Neural progenitor cell (in vitro differentiated cells): ENCODE data around the gene DNAJC1. TPM values are rescaled to one million over a fixed set of nuclear protein-coding genes. Genes with fewer than 3 reads are reported as not detected.
"Not testable (repeated sequence)": the region's sequence is repeated elsewhere in the genome, so short reads cannot be mapped to it uniquely, and the experiment has no call there.

Source experiments
- DNase-seq: peaks from one replicate; pipeline ENCODE4 v3.0.0-alpha.2; 2016; ENCODE audit warnings: low spot score
- H2AFZ ChIP-seq: fragments of 200-600 bp; sonication (generic); replicated peaks from 2 replicates; pipeline ENCODE4 v1.6.1; 2016; ENCODE audit warnings: antibody characterized with exemption
- H3F3A ChIP-seq: fragments of 200-600 bp; sonication (generic); 2 replicates; pipeline ENCODE4 v1.6.1; 2016; ENCODE audit warnings: antibody characterized with exemption, low read depth
- H3K27ac ChIP-seq: fragments of 200-600 bp; sonication (generic); 2 replicates; pipeline ENCODE4 v1.5.1; 2016; ENCODE audit warnings: mild to moderate bottlenecking
- H3K27me3 ChIP-seq: fragments of 200-600 bp; sonication (generic); 2 replicates; pipeline ENCODE4 v1.6.1; 2016; ENCODE audit warnings: mild to moderate bottlenecking, moderate library complexity
- H3K36me3 ChIP-seq: fragments of 200-600 bp; sonication (generic); 2 replicates; pipeline ENCODE4 v1.5.1; 2016
- H3K4me1 ChIP-seq: fragments of 200-600 bp; sonication (generic); 2 replicates; pipeline ENCODE4 v1.6.1; 2016; ENCODE audit warnings: mixed run types
- H3K4me2 ChIP-seq: fragments of 200-600 bp; sonication (generic); 2 replicates; pipeline ENCODE4 v1.6.1; 2016
- H3K4me3 ChIP-seq: fragments of 200-600 bp; sonication (generic); 2 replicates; pipeline ENCODE4 v1.5.1; 2016
- H3K79me2 ChIP-seq: fragments of 200-600 bp; sonication (generic); 2 replicates; pipeline ENCODE4 v1.6.1; 2016; ENCODE audit warnings: low read depth
- H3K9ac ChIP-seq: fragments of 200-600 bp; sonication (generic); 2 replicates; pipeline ENCODE4 v1.6.1; 2016
- H3K9me3 ChIP-seq: fragments of 200-600 bp; sonication (generic); 2 replicates; pipeline ENCODE4 v1.5.1; 2016; ENCODE audit warnings: low read depth
- H4K20me1 ChIP-seq: fragments of 200-600 bp; sonication (generic); 2 replicates; pipeline ENCODE4 v1.6.1; 2016; ENCODE audit warnings: low read depth
- H3K27ac Mint-ChIP-seq: 3 replicates; pipeline ENCODE4 v1.8.0; 2021; ENCODE audit warnings: mixed read lengths
- H3K27me3 Mint-ChIP-seq: 2 replicates; pipeline ENCODE4 v1.8.0; 2022; ENCODE audit warnings: low read depth, mild to moderate bottlenecking, inconsistent platforms, moderate library complexity, mixed read lengths; ENCODE audit not compliant: insufficient read depth
- H3K36me3 Mint-ChIP-seq: 3 replicates; pipeline ENCODE4 v1.8.0; 2021; ENCODE audit warnings: mixed read lengths
- H3K4me1 Mint-ChIP-seq: 3 replicates; pipeline ENCODE4 v1.8.0; 2021; ENCODE audit warnings: mixed read lengths
- H3K4me3 Mint-ChIP-seq: 3 replicates; pipeline ENCODE4 v1.8.0; 2021; ENCODE audit warnings: mild to moderate bottlenecking, moderate library complexity, mixed read lengths
- H3K9me3 Mint-ChIP-seq: 3 replicates; pipeline ENCODE4 v1.8.0; 2020; ENCODE audit warnings: mixed read lengths
- EZH2 ChIP-seq: fragments of 200-600 bp; sonication (generic); IDR thresholded peaks from 2 replicates; pipeline ENCODE4 v1.6.1; 2017; ENCODE audit warnings: antibody characterized with exemption, mild to moderate bottlenecking, moderate library complexity
- EZH2phosphoT487 ChIP-seq: fragments of 200-600 bp; sonication (generic); IDR thresholded peaks from 2 replicates; pipeline ENCODE4 v1.6.1; 2017; ENCODE audit warnings: antibody characterized with exemption
- total RNA-seq: library from RNA; depleted of rRNA; stranded (reverse); fragments of >200 nt; gene quantifications from 2 replicates; pipeline ENCODE4 v1.2.3, GENCODE V29; 2015; ENCODE audit warnings: low replicate concordance
- TF ChIP-seq, protein P1 (sequence below): fragments of 200-600 bp; sonication (generic); IDR thresholded peaks from 2 replicates; pipeline ENCODE4 v1.5.1; 2017; ENCODE audit warnings: antibody characterized with exemption, mild to moderate bottlenecking

The DNAJC1 gene
- total RNA-seq, 1 donor from 2014 or later = 55.3 TPM

DNA sequence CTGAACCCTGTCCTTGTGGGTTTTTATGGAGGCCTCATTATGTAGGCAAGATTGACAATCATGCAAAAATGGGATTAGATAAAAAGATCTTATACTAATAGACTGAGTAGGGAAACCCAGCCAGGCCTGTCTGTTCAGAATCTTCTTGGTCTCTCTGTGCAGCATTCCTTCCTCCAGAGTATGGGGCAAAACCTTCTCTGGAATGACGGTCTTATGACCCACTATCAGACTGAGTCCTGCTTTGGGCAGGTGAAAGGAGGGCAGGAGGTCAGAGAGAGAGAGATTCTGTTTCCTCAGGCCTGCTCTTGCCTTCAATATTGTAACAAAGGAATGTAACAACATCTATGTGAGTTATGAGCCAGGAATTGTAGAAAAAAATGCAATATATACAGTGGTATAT is 182.6 kb downstream of the DNAJC1 start:
- no peak overlapping the region for H3K27ac Mint-ChIP-seq
- H4K20me1 ChIP-seq = no peaks in the 10 kb centered on the region
- H3K27me3 Mint-ChIP-seq = no peaks in the 10 kb centered on the region
- no peak overlapping the region for H3K4me2 ChIP-seq
- H3K36me3 ChIP-seq = no peaks in the 10 kb centered on the region
- peaks cover 32% of the 10 kb centered on the region for H3K9me3 Mint-ChIP-seq
- no peaks in the 10 kb centered on the region for H3K27me3 ChIP-seq
- H3K9me3 ChIP-seq = peaks cover 10% of the 10 kb centered on the region
- no peak overlapping the region for H3K4me3 Mint-ChIP-seq
- H3K27ac ChIP-seq = no peak overlapping the region
- peaks cover 27% of the 10 kb centered on the region for H3K36me3 Mint-ChIP-seq
- peaks cover 12% of the 10 kb centered on the region for H3K4me1 Mint-ChIP-seq
- no peaks in the 10 kb centered on the region for H3K4me1 ChIP-seq
- no peak for DNase-seq
- no peak overlapping the region for H3K9ac ChIP-seq
- no peak overlapping the region for H2AFZ ChIP-seq
- no peaks in the 10 kb centered on the region for H3K79me2 ChIP-seq
- TF ChIP-seq EZH2phosphoT487 = no peak
- TF ChIP-seq EZH2 = no peak
- TF ChIP-seq, protein P1, sequence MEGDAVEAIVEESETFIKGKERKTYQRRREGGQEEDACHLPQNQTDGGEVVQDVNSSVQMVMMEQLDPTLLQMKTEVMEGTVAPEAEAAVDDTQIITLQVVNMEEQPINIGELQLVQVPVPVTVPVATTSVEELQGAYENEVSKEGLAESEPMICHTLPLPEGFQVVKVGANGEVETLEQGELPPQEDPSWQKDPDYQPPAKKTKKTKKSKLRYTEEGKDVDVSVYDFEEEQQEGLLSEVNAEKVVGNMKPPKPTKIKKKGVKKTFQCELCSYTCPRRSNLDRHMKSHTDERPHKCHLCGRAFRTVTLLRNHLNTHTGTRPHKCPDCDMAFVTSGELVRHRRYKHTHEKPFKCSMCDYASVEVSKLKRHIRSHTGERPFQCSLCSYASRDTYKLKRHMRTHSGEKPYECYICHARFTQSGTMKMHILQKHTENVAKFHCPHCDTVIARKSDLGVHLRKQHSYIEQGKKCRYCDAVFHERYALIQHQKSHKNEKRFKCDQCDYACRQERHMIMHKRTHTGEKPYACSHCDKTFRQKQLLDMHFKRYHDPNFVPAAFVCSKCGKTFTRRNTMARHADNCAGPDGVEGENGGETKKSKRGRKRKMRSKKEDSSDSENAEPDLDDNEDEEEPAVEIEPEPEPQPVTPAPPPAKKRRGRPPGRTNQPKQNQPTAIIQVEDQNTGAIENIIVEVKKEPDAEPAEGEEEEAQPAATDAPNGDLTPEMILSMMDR = no peak
- no peak overlapping the region for H3K4me3 ChIP-seq
- H3F3A ChIP-seq = no peaks in the 10 kb centered on the region

DNA sequence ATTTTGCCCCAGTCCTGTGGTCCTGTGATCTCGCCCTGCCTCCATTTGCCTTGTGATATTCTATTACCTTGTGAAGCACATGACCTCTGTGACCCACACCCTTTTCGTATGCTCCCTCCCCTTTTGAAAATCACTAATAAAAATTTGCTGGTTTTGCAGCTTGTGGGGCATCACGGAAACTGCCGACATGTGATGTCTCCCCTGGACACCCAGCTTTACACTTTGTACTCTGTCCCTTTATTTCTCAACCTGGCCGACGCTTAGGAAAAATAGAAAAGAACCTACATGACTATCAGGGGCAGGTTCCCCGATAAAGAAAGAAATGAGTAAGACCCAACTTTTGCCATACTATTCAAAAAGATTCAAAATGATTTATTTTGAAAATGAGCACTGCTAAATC is 185.1 kb downstream of the DNAJC1 start:
- not testable (repeated sequence) for H4K20me1 ChIP-seq, H3K4me1 ChIP-seq, H3K79me2 ChIP-seq, H3F3A ChIP-seq, DNase-seq, H3K36me3 ChIP-seq, H3K9me3 ChIP-seq, H3K27ac ChIP-seq, H3K9ac ChIP-seq, H3K4me3 ChIP-seq, H2AFZ ChIP-seq, H3K27me3 Mint-ChIP-seq, H3K27ac Mint-ChIP-seq, H3K27me3 ChIP-seq, H3K4me3 Mint-ChIP-seq, H3K4me2 ChIP-seq
- Mint-ChIP-seq H3K9me3 (peaks cover 27% of the 10 kb centered on the region), H3K4me1 (peaks cover 12% of the 10 kb centered on the region), H3K36me3 (peaks cover 26% of the 10 kb centered on the region)

DNA sequence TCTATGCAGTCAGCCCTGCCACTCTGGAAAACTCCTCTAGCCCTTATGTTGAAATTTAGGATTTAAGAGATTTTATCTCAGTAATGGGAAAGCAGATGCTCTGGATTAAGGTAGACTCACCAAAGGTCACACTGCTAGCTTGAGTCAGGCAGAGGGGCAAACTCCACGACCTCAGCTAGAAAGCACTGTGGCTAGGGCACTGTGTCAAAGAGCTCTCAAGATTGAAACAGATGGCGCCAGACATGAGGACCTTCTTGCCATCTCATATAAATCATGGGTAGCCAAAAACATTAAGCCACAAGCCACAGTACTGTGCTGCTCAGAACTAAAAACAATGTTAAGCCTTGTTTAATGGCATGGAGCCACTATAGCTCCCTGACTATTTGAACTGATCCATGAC is 188.7 kb downstream of the DNAJC1 start:
- peaks cover 12% of the 10 kb centered on the region for H3K4me1 Mint-ChIP-seq

DNA sequence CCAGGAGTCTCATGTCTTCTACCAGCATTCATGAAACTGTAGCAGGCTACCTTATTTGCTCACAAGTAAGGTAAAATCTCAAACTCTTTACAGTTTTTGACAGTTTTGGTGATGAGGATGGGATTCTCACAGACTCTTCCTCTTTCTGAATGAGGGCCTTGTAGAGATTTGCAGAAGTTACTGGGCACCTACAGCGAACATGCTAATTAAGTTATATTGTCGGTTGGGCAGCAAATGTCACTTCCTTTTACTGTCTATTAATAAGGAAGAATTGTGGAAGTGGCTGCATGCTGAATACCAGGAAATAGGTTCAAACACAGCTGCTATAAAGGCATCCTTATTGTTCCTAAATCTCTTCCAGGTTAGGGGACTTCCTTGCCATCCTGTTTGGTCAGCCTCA is 189.6 kb downstream of the DNAJC1 start:
- Histone ChIP-seq H3K4me2 (no peak overlapping the region), H3K79me2 (no peaks in the 10 kb centered on the region), H3F3A (peaks cover 2% of the 10 kb centered on the region), H3K9ac (no peak overlapping the region), H4K20me1 (no peaks in the 10 kb centered on the region), H3K9me3 (no peaks in the 10 kb centered on the region), H3K4me3 (no peak overlapping the region), H3K4me1 (peaks cover 2% of the 10 kb centered on the region), H3K27me3 (no peaks in the 10 kb centered on the region), H3K36me3 (no peaks in the 10 kb centered on the region), H3K27ac (no peak overlapping the region), H2AFZ (no peak overlapping the region)
- no peak for DNase-seq
- Mint-ChIP-seq H3K27me3 (peaks cover 2% of the 10 kb centered on the region), H3K27ac (no peak overlapping the region), H3K4me3 (no peak overlapping the region), H3K36me3 (peaks cover 20% of the 10 kb centered on the region), H3K9me3 (peaks cover 29% of the 10 kb centered on the region), H3K4me1 (peaks cover 12% of the 10 kb centered on the region)
- TF ChIP-seq EZH2phosphoT487 (no peak), EZH2 (no peak)
- TF ChIP-seq, protein P1 = no peak

More for the DNA sequence above, 188.7 kb downstream of the DNAJC1 start:
- Histone ChIP-seq H3K4me2 (no peak overlapping the region), H3K36me3 (no peaks in the 10 kb centered on the region), H3K4me3 (no peak overlapping the region), H3K27me3 (no peaks in the 10 kb centered on the region), H4K20me1 (no peaks in the 10 kb centered on the region), H3K27ac (no peak overlapping the region), H3K79me2 (no peaks in the 10 kb centered on the region), H3K9ac (no peak overlapping the region), H2AFZ (no peak overlapping the region), H3K4me1 (no peaks in the 10 kb centered on the region), H3K9me3 (no peaks in the 10 kb centered on the region), H3F3A (no peaks in the 10 kb centered on the region)
- Mint-ChIP-seq H3K36me3 (peaks cover 20% of the 10 kb centered on the region), H3K9me3 (peaks cover 29% of the 10 kb centered on the region), H3K27me3 (peaks cover 2% of the 10 kb centered on the region), H3K4me3 (no peak overlapping the region), H3K27ac (no peak overlapping the region)
- TF ChIP-seq, protein P1 = no peak
- TF ChIP-seq EZH2 = no peak
- TF ChIP-seq EZH2phosphoT487 = no peak
- DNase-seq = no peak
